ENCODE data around the gene ARNT2. TPM values are rescaled to one million over a fixed set of nuclear protein-coding genes. Genes with fewer than 3 reads are reported as not detected.

ARNT2 gene
- total RNA-seq, result not detected in 2 replicates

DNA sequence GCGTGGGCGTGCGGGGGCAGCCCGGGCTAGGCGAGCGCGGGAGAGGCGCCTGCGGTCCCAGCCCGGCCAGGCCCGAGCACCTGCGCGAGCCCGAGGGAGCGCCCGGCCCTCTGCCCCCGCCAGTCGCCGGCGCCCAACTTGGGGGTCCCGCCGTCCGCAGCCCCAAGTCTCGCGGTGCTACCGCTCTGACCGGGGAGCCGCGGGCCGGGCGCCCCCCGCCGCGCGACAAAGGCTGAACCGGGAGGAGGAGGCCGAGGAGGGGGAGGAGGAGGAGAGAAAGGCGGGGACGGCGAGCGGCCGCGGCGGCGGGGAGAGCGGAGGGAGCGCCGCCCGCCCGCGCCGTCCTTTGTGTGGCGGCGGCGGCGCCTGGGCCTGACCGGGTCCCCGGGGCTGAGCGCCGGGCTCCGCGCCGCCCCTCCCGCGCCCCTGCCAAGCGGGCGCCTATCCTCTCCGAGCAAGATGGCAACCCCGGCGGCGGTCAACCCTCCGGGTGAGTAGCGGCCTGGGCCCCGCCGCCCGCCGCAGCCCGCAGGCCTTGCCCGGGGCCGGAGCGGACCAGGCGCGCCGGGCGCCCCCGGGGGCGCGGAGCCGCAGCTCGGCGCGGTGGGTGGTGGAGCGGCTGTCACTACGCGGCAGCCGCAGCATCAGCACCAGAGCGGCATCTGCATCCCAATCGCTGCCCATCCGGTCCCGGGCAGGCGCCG lies at the start of gene ARNT2:
ARNT2 (plus strand) TSS at position 326 of the 704 bp plus-strand sequence; CDS start at position 460, 134 bp downstream.

Other genes with a start within 250 kb of the ARNT2 start
- gene CTXND1, start 152.2 kb upstream of the ARNT2 start, total RNA-seq, result not detected in 2 replicates